GM21381 (cell line): Measurements from ENCODE around the gene IRF6.

Source experiments
- ATAC-seq: cut with Tn5 transposase; IDR thresholded peaks from one replicate; pipeline ENCODE4 v1.9.1; 2021; ENCODE audit warnings: mild to moderate bottlenecking, moderate library complexity; ENCODE audit not compliant: unreplicated experiment

The IRF6 gene

DNA sequence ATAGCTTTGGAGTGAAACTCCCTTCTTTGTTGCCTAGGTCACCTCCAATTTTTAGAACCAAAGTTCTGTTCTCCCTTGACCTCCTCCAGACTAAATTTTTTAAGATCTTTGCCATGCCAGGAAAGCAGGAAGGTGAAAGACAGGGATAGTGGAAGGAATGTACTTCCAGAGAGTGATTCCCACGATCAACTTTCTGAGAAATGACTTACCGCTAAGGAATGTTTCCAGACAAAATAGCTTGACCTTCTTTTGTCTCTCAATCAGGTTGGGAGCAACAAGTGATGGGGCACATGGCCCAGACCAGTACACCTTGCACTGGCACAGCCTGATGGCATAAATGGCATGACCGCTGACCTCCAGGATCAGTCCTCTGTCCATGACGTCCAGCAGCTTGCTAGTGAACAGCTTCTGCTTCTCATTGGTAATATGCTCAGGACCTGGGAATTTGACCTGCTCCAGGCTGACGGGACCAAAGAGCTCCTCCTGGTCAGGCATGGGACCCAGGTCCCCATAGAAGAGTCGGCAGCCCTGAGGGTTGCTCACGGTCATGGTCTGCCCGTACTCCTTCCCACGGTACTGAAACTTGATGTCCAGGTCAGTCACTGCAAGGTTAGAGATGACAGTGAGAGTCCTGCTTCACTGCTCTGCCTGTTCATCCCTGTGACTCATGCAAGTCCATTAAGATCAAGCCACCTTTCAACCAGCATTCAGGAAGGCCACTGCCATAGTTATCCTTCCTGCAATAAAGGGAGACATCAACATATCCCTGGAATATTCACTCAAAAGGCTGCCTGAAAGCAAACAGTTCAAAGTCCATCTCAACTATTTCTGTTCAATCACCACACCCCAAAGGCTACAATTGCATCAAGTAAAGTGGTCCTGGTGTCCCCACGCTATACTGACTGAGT, 15.4 kb downstream of the IRF6 start:
- ATAC-seq = no peak

DNA sequence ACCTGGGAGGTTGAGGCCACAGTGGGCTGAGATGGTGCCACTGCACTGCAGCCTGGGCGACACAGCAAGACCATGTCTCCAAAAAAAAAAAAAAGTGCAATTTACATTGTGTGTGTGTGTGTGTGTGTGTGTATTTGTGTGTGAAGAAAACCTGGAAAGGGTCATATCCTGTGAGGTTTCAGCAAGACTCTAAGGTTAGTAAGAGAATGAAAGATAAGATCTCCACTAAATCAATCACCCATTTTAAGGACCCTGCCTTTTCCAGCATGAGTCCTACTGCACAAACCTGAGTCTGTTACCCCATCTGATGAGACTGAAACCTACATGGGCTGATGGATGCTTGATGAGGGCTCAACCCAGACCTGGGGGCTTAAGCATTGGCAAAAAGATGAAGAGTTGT, 16.7 kb downstream of the IRF6 start:
- ATAC-seq = no peak

DNA sequence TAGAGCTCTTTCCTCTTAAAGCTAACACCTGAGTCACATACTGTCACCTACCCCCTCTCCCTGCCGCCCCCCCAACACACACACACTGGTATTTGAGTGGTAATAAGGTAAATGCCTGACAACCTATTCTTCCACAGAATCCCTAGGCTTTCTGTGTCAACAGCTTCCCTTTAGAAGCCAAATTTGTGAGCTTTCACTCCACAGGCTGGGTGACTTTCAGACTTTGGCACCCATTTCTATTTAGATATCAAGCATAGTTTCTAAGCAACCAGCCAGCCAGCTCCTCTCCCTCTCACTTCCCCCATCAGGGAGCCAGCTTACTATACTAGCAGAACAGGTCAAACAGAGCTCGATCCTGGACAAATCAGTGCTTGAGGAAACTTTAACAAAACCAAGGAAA, 18.4 kb downstream of the IRF6 start:
- ATAC-seq = no peak

DNA sequence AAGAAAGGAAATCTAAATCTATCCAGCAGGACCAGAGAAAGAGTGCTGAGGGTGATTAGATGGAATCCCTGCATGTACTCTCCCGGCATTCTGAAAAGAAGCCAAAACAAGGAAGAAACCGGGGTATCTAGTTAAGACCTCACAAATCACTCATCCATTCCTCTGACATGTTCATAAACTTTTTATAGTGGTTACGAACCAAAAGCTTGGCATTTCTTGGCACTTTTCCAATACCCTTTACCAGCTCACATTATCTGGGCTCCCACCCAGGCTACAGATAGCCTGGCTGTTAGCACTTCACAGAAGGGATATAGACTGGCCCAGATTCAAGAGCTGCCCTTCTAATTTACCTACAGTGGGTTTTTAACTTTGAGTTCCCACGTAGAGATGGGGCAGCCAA, 19.8 kb downstream of the IRF6 start:
- no peak for ATAC-seq

DNA sequence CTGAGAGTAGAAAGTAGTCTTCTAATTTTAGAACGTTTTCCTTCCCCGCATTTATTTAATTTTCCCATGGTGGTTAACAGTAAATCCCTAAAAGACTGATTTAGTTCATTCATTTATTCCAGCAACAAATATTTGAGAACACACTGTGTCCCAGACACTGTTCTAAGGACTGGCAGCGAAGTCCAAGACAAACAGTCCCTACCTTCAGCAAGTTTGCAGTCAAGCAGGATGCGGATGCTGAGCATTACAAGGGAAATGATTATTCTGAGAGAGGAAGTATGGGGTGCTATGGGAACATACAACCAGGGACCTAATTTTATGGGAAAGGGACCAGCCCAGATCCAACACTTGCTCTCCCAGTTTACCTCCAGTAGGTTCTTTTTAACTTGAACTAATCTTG, 20.4 kb downstream of the IRF6 start:
- ATAC-seq = no peak

DNA sequence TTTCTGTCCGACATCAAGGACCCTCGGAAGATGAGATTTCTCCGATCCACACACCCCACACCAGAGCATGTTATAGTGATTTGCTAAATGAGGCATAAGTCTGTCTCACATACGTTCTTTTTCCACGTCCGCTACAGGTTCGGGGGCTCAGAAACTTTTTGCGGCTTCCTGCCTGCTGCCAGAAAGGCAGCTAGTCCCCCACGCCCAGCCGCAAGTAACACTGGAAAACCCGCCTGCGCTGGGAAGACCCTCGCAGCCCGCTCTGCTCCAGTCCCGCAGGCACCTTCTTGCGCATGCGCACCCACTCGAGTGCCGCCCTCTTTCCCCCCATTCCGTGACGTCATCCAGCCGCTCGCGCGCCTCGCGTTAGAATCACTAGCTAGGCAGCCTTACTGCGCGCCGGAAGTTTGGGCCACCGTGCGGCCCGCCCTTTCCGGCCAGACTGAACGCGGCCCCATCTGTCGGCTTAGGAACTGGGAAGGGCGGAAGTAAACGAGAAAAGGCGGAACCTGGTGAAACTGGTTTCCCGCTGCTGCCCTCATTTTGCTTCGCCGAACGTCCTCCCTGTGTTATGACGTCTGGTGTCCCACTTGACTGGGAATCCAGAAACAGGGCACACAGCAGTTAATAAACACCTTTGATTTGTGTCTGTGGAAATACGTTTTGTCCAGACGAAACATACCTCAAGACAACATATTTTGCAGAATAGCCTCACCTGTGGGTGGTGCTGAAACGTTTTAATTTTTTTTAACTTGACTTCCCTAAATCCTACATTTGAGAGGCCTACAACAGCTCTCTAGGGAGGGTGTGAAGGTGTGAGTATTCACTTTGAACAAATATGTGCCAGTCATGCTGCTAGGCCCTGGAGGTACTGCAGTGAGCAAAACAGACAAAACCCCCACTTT, 21.4 kb downstream of the IRF6 start, which contains the start of gene C1orf74:
TSS of gene C1orf74 (minus strand) at position 295 of the 905 bp plus-strand sequence. CDS start 925 bp downstream, outside the sequence.
- peak; percentile 100 for ATAC-seq

DNA sequence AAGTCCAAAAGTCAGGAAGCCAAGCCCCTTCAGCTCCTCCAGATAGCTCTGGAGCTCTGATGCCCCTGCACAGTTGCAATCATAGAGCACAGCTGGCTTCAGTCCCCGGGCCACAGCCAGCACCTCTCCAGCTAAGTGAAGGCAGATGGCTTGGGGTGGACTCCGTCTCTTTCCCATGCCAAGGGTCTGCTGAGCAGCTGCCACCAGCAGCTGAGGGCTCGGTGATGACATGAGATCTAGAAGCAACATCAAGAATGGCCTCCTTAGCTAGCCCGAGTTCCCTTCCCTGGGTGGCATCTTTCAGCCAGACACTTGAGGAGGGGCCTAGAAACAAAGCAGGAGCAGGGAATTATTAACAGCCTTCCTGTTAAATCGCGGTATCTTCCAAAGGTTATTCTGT, 22.6 kb downstream of the IRF6 start:
- ATAC-seq = no peak

DNA sequence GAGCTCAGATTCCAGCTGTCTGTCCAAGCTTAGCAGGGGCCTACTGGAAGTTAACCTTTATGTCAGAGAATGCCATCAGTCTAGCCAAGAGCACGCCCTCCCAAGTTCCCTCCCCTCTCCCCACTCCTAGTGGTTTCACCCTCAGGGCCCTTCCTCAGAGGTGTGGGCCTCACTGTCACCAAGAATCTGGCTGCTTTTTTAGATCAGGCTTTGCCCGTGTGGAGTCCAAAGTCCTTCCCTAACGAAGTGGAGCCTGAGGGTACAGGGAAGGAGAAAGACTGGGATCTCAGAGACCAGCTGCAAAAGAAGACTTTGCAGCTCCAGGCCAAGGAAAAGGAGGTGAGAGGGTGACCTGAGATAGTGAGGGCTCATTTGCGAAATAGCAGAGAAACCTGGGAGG, 25.7 kb downstream of the IRF6 start:
- no peak for ATAC-seq

DNA sequence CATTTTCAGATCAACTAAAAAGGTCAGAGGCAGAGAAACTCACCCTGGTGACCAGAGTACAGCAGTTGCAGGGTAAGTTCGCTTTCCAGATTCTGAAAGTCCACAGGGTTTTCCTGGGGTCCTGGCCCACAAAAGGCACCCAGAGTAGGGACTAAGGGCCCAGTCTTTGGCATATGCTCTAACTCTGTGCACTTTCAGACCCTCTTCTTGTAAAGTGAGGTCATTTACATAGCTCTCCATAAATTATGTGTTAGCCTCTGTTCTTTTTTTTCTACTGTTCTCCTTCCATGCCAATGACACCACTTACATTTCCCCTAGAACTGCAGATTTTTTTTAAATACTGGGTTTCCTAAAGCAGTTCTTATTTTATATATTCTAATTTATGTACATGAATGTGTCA, 27.8 kb downstream of the IRF6 start:
- ATAC-seq = no peak

DNA sequence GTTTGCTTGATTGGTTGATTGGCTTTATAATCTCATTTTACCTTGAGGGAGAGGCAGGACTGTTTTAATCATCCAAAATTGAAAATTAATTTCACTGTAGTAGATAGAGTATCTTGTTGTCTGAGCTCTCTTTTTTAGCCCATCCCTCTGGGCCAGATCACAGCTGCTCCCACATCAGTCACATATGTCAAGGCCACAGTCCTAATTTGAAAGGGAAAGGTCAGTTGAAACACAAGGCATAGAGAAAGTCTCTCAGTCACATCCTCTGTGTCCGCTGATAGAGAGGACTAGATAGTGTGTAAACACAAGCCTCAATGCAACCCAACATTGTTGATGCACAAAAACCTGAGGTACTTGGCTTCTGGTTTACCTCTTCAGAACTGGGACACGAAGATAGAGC, 28.4 kb downstream of the IRF6 start:
- no peak for ATAC-seq

DNA sequence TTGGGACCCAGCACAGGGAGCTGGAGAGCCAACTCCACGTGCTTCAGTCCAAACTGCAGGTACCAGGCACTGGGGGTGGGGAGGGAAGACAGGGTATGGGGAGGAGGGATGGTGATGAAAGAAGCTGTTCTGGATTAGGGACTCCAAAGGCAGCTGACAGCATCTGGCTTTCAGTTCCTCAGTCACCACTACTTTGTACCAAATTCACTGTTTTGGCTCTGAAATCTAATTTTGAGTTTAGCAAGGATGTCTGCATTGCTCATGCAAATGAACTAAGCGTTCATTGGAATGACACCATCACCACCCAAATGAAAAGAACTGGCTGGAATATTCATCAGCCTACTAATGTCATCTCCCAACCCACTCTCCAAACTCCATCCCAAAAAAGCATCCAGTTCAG, 30.3 kb downstream of the IRF6 start:
- ATAC-seq = no peak

DNA sequence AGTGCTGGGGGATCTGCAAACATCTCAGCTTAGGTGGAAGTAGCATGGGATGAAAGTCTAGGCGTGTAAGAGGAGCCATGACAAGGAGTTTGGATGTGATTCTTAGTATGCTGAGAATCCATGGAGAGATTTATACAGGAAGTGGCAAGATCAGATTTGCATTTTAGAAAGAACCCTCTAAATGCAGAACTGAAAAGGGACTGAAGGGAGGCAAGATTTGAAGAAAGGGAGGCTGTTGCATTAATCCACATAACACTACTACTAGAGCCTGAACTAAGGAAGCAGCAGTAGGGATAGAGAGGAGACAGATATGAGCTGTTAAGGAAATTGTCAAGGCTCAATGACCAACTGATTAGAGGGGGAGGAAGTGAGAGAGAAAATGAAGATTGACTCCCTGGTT, 31.4 kb downstream of the IRF6 start:
- ATAC-seq = peak; percentile 53

DNA sequence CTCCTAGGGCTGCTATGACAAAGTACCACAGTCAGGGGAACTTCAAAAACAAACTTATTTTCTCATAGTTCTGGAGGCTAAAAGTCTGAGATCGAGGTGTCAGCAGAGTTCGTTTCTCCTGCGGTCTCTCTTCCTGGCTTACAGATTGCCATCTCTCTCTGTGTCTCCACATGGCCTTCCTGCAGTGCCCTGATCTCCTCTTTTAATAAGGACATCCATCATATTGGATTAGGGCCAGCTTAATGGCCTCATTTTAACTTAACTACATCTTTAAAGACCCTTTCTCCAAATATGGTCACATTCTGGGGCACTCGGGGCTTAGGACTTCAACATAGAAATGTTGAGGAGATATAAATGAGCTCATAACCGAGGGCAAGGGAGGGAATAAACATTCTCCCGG, 33.8 kb downstream of the IRF6 start:
- ATAC-seq = no peak

DNA sequence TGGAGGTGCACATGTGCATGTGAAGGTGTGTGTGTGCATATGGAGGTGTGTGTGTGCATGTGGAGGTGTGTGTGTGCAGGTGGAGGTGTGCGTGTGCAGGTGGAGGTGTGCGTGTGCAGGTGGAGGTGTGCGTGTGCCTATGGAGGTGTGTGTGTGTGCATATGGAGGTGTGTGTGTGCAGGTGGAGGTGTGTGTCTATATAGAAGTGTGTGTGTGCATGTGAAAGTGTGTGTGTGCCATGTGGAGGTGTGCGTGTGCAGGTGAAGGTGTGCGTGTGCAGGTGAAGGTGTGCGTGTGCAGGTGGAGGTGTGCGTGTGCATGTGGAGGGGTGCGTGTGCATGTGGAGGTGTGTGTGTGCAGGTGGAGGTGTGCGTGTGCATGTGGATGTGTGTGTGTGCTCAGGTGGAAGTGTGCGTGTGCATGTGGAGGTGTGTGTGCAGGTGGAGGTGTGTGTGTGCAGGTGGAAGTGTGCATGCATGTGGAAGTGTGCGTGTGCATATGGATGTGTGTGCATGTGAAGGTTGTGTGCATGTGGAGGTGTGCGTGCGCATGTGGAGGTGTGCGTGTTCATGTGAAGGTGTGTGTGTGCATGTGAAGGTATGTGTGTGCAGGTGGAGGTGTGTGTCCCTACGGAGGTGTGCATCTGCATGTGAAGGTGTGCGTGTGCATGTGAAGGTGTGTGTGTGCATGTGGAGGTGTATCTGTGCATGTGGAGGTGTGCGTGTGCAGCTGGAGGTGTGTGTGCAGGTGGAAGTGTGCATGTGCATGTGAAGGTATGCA, 35.1 kb downstream of the IRF6 start:
- no peak for ATAC-seq

DNA sequence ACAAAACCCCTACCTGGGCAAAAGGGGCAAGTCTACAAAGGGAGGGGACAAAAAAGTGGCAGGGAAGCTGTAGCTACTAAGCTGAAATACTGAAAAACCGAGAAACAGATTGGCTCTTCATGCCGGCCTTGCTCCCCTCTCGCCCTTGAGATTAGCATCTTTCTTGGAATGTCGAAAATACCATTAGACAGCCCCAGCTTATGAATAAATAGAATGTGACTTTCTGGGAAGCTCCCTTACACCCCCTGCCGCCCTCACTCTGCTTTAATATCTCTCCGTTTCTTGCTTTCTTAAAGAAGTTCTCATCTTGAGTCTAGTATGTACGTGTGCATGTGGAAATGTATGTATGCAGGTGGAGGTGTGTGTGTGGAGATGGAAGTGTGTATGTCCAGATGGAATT, 36.0 kb downstream of the IRF6 start:
- ATAC-seq = no peak

DNA sequence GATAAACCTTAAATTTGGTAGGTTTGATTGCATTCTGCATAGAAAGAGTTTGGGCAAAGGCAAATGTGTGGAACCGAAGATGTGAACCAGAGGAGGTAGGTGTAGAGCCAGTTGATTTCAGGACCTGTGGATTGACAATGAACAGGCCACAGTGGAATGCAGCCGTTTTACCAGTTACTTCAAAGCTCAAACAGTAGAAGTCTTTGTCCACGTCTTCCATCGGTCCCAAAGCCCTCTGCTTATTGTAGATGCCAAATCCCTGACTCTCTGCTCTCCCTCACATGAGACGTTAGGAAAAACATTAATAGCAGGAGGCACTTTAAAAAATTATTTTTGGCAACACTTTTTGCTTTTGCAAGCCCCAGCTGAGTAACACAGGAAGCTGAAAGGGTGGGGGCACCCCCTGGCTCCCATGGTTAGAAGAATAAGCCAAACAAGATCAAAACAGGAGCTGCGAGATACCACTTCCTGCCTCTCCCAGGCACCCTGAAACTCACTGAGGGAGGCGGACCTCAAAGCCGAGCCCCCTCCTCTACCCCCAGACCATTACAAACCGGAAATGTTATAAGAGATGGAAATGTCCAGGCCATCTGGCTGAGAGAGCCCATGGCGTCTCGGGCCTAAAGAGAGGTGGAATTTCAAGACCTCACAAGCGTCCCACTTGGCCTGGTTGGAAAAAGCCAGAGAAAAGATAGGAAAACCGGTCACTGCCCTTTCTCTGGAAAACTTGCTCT, 36.6 kb downstream of the IRF6 start:
- peak; percentile 78 for ATAC-seq

DNA sequence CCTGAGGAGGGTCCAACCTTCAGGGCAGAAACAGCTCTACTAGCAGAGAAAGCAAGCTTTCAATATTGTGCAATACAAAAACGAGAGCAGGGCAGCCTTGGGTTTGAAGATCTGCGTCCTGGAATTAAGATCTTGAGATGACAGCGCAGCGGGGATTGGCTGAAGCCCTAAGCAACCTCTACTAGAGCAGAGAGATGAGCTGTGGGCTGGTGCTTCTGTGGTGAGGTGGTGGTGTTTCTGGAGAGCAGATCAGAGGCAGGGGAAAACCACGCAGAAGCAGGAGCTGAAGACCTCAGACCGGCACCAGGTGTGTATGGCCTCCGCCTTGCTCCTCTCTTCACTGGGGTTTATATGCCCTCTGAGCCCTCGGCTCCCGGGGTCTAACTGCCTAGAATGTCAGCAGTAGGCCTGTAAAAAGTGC, 37.6 kb downstream of the IRF6 start:
- ATAC-seq = peak; percentile 81

DNA sequence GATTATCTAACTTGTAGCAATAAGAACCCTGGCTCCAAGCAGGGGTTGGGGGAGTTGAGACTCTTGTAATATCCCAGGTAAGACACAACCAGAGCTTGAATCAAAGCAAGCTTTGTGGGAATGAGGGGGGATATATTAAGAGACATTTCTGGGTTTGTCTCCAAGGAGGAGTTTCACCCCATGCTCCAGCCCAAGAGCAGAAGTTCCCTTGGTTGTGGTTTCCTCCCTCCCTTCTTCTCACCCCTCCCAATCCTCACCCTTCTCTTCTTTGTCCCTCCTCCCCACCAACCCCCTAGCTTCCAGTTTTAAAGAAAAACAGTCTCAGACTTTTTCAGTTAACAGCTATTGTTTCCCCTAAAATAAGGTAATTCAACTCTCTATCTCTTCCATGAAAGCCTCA, 38.2 kb downstream of the IRF6 start:
- ATAC-seq = no peak

DNA sequence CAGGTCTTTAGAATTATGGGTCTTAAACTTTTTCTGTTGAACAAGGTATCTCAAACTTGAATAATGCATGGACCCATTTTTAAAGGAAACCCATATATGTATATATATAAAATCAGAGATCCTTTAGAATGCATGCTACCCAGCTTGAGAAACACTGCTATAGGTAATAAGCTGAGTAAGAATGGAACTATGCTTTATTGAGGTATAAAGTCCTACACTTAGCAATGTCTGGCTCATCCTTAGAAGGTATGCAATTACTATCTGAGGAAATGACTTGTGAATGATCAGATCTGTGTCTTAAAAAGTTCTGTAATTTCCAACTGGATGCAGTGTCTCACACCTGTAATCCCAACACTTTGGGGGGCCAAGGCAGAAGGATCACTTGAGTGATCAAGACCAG, 38.8 kb downstream of the IRF6 start:
- ATAC-seq = no peak

DNA sequence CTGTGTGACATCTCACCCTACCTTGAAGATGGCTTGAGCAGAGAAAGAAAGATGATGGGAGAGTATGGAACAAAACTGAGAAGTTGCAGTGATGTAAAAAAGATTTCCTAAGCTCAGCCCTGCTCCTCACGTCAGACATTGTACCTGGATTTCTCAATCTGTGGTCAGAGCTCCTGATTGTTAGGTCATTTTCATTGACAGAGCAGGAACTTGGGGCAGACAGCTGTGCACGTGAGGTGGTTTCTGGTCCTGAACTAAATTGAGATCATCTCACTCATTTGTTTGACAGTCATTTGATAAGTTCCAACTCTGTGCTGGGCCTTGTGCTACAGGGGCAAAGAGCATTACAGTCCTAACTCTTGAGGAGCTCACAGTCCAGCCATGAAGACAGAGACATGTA, 39.9 kb downstream of the IRF6 start:
- ATAC-seq = no peak
